OCI-LY7 (cell line): ENCODE data around the gene PUM2.

Experiments used
- EZH2phosphoT487 ChIP-seq: fragments of 200-600 bp; sonication (generic); IDR thresholded peaks from 2 replicates; pipeline ENCODE4 v1.6.1; 2018; ENCODE audit warnings: low read depth, borderline replicate concordance, mild to moderate bottlenecking, mixed run types, antibody characterized with exemption, low read length, moderate library complexity, mixed read lengths
- TF ChIP-seq, protein P1 (sequence below): fragments of 200-600 bp; sonication (generic); conservative IDR thresholded peaks from 2 replicates; pipeline ENCODE4 v1.5.1; 2014; ENCODE audit warnings: mild to moderate bottlenecking, antibody characterized with exemption, low read length, moderate library complexity, mixed read lengths

DNA sequence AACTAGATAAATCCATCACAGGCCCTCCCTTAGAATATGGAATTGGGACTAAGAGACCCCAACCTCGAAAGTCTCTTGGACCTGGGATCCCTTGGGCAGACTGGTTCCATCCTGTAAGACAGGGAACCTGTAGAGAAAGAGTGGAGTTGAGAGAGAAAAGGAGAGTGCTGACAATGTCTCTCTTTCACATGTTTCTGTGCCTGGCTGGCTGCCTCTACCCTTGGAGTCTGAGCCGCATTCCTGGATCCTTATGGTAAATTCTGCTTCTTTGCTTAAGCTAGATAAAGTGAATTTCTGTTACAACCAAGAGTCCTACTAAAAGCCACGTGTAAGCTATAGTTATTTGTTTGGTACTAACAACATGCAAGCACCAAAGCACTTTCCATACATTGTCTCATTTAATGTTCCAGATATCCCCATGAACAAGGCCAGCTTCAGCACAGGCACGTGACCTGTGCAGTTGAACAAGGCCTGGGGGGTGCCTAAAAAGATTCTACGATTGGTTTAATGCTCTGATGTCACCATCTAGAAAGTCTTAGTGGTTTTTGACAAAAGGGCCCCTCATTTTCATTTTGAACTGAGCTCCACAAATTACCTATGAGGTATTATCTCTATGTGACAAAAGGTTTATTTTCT is 2.1 kb upstream of the PUM2 start:
- TF ChIP-seq, protein P1, sequence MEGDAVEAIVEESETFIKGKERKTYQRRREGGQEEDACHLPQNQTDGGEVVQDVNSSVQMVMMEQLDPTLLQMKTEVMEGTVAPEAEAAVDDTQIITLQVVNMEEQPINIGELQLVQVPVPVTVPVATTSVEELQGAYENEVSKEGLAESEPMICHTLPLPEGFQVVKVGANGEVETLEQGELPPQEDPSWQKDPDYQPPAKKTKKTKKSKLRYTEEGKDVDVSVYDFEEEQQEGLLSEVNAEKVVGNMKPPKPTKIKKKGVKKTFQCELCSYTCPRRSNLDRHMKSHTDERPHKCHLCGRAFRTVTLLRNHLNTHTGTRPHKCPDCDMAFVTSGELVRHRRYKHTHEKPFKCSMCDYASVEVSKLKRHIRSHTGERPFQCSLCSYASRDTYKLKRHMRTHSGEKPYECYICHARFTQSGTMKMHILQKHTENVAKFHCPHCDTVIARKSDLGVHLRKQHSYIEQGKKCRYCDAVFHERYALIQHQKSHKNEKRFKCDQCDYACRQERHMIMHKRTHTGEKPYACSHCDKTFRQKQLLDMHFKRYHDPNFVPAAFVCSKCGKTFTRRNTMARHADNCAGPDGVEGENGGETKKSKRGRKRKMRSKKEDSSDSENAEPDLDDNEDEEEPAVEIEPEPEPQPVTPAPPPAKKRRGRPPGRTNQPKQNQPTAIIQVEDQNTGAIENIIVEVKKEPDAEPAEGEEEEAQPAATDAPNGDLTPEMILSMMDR, result no peak
- TF ChIP-seq EZH2phosphoT487, result no peak
